ENCODE data around the gene URB2.
A peak's percentile ranks its signal among the peaks of the same experiment; 100 is the strongest.

The URB2 gene

DNA sequence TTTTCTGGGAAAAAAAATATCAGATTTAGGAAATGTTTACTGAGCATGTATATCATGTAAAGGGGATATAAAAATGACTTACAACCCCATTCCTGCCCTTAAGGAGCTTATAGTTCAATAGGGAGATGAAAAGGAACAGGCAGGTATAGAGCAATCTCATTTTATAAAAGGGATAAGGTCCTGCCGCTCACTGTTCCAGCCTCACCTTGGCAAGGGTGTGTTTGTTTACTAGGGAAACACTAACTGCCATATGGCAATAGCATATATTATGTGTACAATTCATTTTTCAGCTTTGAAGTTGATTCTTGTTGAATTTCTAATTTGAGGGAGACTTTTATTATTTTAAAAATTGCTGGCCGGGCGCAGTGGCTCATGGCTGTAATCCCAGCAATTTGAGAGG is 25.5 kb downstream of the URB2 start:
- no peak overlapping the region for H3K4me3 ChIP-seq (ENCODE audit: low read depth, low read length)
- DNase-seq (ENCODE audit: low read depth), result no peak
- in situ Hi-C loops (cut with HindIII; ENCODE audit: low sequenced_read_pairs), result no loop called here
- no peak for TF ChIP-seq CTCF (IDR thresholded peaks at IDR 0.05; ENCODE audit: low read depth, low read length, missing control alignments)

GRCh38 chr1:229653420-229653819 is 27.4 kb downstream of the URB2 start:
- DNase-seq (ENCODE audit: low read depth), result no peak
- in situ Hi-C loops (cut with HindIII; ENCODE audit: low sequenced_read_pairs), result no loop called here
- H3K4me3 ChIP-seq (ENCODE audit: low read depth, low read length), result no peak overlapping the region
- no peak for TF ChIP-seq CTCF (IDR thresholded peaks at IDR 0.05; ENCODE audit: low read depth, low read length, missing control alignments)

GRCh38 chr1:229655781-229656180 is 29.7 kb downstream of the URB2 start:
- no peak for TF ChIP-seq CTCF (IDR thresholded peaks at IDR 0.05; ENCODE audit: low read depth, low read length, missing control alignments)
- in situ Hi-C loops (cut with HindIII; ENCODE audit: low sequenced_read_pairs), result no loop called here
- DNase-seq (ENCODE audit: low read depth), result no peak
- H3K4me3 ChIP-seq (ENCODE audit: low read depth, low read length), result no peak overlapping the region

- in situ Hi-C loops (cut with HindIII; ENCODE audit: low sequenced_read_pairs), result no loop called here
- no peak for DNase-seq (ENCODE audit: low read depth)
- H3K4me3 ChIP-seq (ENCODE audit: low read depth, low read length), result no peak overlapping the region
- TF ChIP-seq CTCF (IDR thresholded peaks at IDR 0.05; ENCODE audit: low read depth, low read length, missing control alignments), result no peak
Observed at GRCh38 chr1:229657993-229658755, 32.1 kb downstream of the URB2 start.

- H3K4me3 ChIP-seq (ENCODE audit: low read depth, low read length), result no peak overlapping the region
- peak; percentile 47 for DNase-seq (ENCODE audit: low read depth)
- in situ Hi-C loops (cut with HindIII; ENCODE audit: low sequenced_read_pairs), result no loop called here
- peak; percentile 94 for TF ChIP-seq CTCF (IDR thresholded peaks at IDR 0.05; ENCODE audit: low read depth, low read length, missing control alignments)
Observed at GRCh38 chr1:229661022-229661877, 35.2 kb downstream of the URB2 start.

- no peak overlapping the region for H3K4me3 ChIP-seq (ENCODE audit: low read depth, low read length)
- no peak for TF ChIP-seq CTCF (IDR thresholded peaks at IDR 0.05; ENCODE audit: low read depth, low read length, missing control alignments)
- DNase-seq (ENCODE audit: low read depth), result no peak
- in situ Hi-C loops (cut with HindIII; ENCODE audit: low sequenced_read_pairs), result no loop called here
Observed at GRCh38 chr1:229661897-229662296, 35.9 kb downstream of the URB2 start.

Measured in astrocyte of the cerebellum (primary cell).